Measurements from ENCODE around the gene NUDT14. TPM values are rescaled to one million over a fixed set of nuclear protein-coding genes. Genes with fewer than 3 reads are reported as not detected.

The NUDT14 gene
- total RNA-seq, 4 donors from 2014 or later, result 12.9 to 19.4 (median 15.7) TPM

- TF ChIP-seq CTCF (IDR thresholded peaks at IDR 0.05) (no peak), POLR2A (IDR thresholded peaks at IDR 0.05) (no peak)
- no peak overlapping the region for H3K4me3 ChIP-seq (ENCODE audit: low read depth, poor library complexity, severe bottlenecking)
- intact Hi-C loops (cut with DNase I; ENCODE audit: low total_unique reads), result no loop called here
- DNase-seq (ENCODE audit: low spot score in 2 of 2), result no peak
- 86% methylated on average over 26 to 30 of the region's 30 CpGs for WGBS, 2 donors
Measured at GRCh38 chr14:105210266-105211025, 29.3 kb upstream of the NUDT14 start.

GRCh38 chr14:105209646-105210045, 28.5 kb upstream of the NUDT14 start:
- H3K4me3 ChIP-seq (ENCODE audit: low read depth, poor library complexity, severe bottlenecking), result no peak overlapping the region
- TF ChIP-seq CTCF (IDR thresholded peaks at IDR 0.05), result no peak
- TF ChIP-seq POLR2A (IDR thresholded peaks at IDR 0.05), result no peak
- DNase-seq (ENCODE audit: low spot score in 2 of 2), result no peak
- intact Hi-C loops (cut with DNase I; ENCODE audit: low total_unique reads), result no loop called here
- WGBS, 2 donors, result 89 to 95% methylated on average over 4 to 14 of the region's 16 CpGs

- no peak for DNase-seq (ENCODE audit: low spot score in 2 of 2)
- intact Hi-C loops (cut with DNase I; ENCODE audit: low total_unique reads), result no loop called here
- 81 to 93% methylated on average over 6 to 8 of the region's 8 CpGs for WGBS, 2 donors
- TF ChIP-seq CTCF (IDR thresholded peaks at IDR 0.05) (no peak), POLR2A (IDR thresholded peaks at IDR 0.05) (no peak)
- no peak overlapping the region for H3K4me3 ChIP-seq (ENCODE audit: low read depth, poor library complexity, severe bottlenecking)
Measured at GRCh38 chr14:105209091-105209490, 28.0 kb upstream of the NUDT14 start.

- intact Hi-C loops (cut with DNase I; ENCODE audit: low total_unique reads), result no loop called here
- no peak for TF ChIP-seq CTCF (IDR thresholded peaks at IDR 0.05)
- TF ChIP-seq POLR2A (IDR thresholded peaks at IDR 0.05), result no peak
- no peak for DNase-seq (ENCODE audit: low spot score in 2 of 2)
- 90 to 93% methylated on average over 12 of the region's 12 CpGs for WGBS, 2 donors
- no peak overlapping the region for H3K4me3 ChIP-seq (ENCODE audit: low read depth, poor library complexity, severe bottlenecking)
Measured at GRCh38 chr14:105208738-105209075, 27.6 kb upstream of the NUDT14 start.

GRCh38 chr14:105207996-105208737, 27.1 kb upstream of the NUDT14 start:
- TF ChIP-seq POLR2A (IDR thresholded peaks at IDR 0.05) (no peak), CTCF (IDR thresholded peaks at IDR 0.05) (no peak)
- intact Hi-C loops (cut with DNase I; ENCODE audit: low total_unique reads), result no loop called here
- DNase-seq (ENCODE audit: low spot score in 2 of 2), result no peak
- H3K4me3 ChIP-seq (ENCODE audit: low read depth, poor library complexity, severe bottlenecking), result no peak overlapping the region
- 88% methylated on average over 25 of the region's 25 CpGs for WGBS, 2 donors

Data from lower leg skin (tissue), 4 donors.